Naive thymus-derived CD4-positive, alpha-beta T cell (primary cell): ENCODE data around the gene TMC1. TPM values are rescaled to one million over a fixed set of nuclear protein-coding genes. Genes with fewer than 3 reads are reported as not detected.

Experiments
- ATAC-seq: fragments of 150-1000 bp; cut with Tn5 transposase; 2 replicates; pipeline ENCODE4 v1.10.0; 2021; ENCODE audit warnings: mild to moderate bottlenecking, moderate library complexity
- CTCF ChIA-PET: fragments of 350-600 bp; sonication (Branson Sonifier 250); formaldehyde crosslinking; loops from one replicate; lab custom pipeline; 2021; ENCODE audit warnings: antibody characterized with exemption; lab: Charles Lee
- POLR2A ChIA-PET: fragments of 350-600 bp; sonication (Branson Sonifier 250); formaldehyde crosslinking; loops from one replicate; lab custom pipeline; 2021; ENCODE audit warnings: antibody characterized with exemption, inconsistent platforms; lab: Charles Lee
- DNase-seq, 9 donors: peaks; one replicate each; pipeline versions ENCODE4 v3.0.0 to v3.0.0-alpha.2; 2020 to 2022; ENCODE audit warnings: mixed read lengths in 1 of 9
- H3K27ac ChIP-seq: one replicate; pipeline ENCODE4 v1.7.0; 2013; ENCODE audit warnings: mild to moderate bottlenecking, low read depth, low read length, moderate library complexity
- H3K27me3 ChIP-seq, 2 donors: one replicate each; pipeline ENCODE4 v1.7.0; 2013; ENCODE audit warnings: low read length in 2 of 2, mild to moderate bottlenecking in 2 of 2, moderate library complexity in 2 of 2; ENCODE audit not compliant: control insufficient read depth in 2 of 2, insufficient read depth in 2 of 2
- H3K36me3 ChIP-seq, 3 experiments: 1 replicate in 2 of 3; 2 replicates in 1 of 3; pipeline ENCODE4 v1.7.0; 2013; ENCODE audit warnings: low read length in 3 of 3, mild to moderate bottlenecking in 3 of 3, moderate library complexity in 1 of 3; ENCODE audit not compliant: insufficient read depth in 3 of 3, control insufficient read depth in 2 of 3
- H3K4me1 ChIP-seq, 2 donors: one replicate each; pipeline ENCODE4 v1.7.0; 2013; ENCODE audit warnings: low read length in 2 of 2, mild to moderate bottlenecking in 2 of 2, moderate library complexity in 1 of 2; ENCODE audit not compliant: control insufficient read depth in 2 of 2, insufficient read depth in 2 of 2
- H3K4me3 ChIP-seq: 2 replicates; pipeline ENCODE4 v1.7.0; 2013; ENCODE audit warnings: mild to moderate bottlenecking, low read length
- H3K9me3 ChIP-seq, 3 experiments: 1 replicate in 2 of 3; 2 replicates in 1 of 3; pipeline ENCODE4 v1.7.0; 2013; ENCODE audit warnings: low read length in 3 of 3; ENCODE audit not compliant: control insufficient read depth in 2 of 3
- H3K27ac Mint-ChIP-seq, 9 donors: one replicate each; pipeline ENCODE4 v1.8.0; 2020 to 2022; ENCODE audit warnings: mixed read lengths in 9 of 9, mild to moderate bottlenecking in 8 of 9, moderate library complexity in 5 of 9, inconsistent platforms in 2 of 9
- H3K27me3 Mint-ChIP-seq, 5 donors: one replicate each; pipeline ENCODE4 v1.8.0; 2021 to 2022; ENCODE audit warnings: mixed read lengths in 5 of 5, mild to moderate bottlenecking in 1 of 5
- H3K36me3 Mint-ChIP-seq, 5 donors: one replicate each; pipeline ENCODE4 v1.8.0; 2020 to 2022; ENCODE audit warnings: mixed read lengths in 5 of 5, mild to moderate bottlenecking in 3 of 5, inconsistent platforms in 1 of 5
- H3K4me1 Mint-ChIP-seq, 7 donors: one replicate each; pipeline ENCODE4 v1.8.0; 2020 to 2022; ENCODE audit warnings: mixed read lengths in 7 of 7, mild to moderate bottlenecking in 3 of 7, inconsistent platforms in 1 of 7
- H3K4me3 Mint-ChIP-seq, 10 donors: one replicate each; pipeline ENCODE4 v1.8.0; 2020 to 2022; ENCODE audit warnings: mild to moderate bottlenecking in 10 of 10, mixed read lengths in 10 of 10, moderate library complexity in 6 of 10, inconsistent platforms in 2 of 10
- H3K9me3 Mint-ChIP-seq, 11 donors: one replicate each; pipeline ENCODE4 v1.8.0; 2020 to 2022; ENCODE audit warnings: mixed read lengths in 11 of 11, mild to moderate bottlenecking in 4 of 11, inconsistent platforms in 1 of 11, moderate library complexity in 1 of 11
- intact Hi-C, 2 donors: fragments of 100-400 bp; cut with micrococcal nuclease; formaldehyde crosslinking; loops; one replicate each; pipeline ENCODE4 v1.15.1; 2023
- polyA plus RNA-seq, 2 donors: library from polyadenylated mRNA; unstranded; fragments of 300-500 nt; fragmentation: Illumina TruSeq; gene quantifications; one replicate each; pipeline ENCODE4 v1.2.3, GENCODE V29; 2021
- total RNA-seq, 6 experiments: library from RNA in 5 of 6; stranded (reverse) in 5 of 6; gene quantifications; 1 replicate in 5 of 6; 2 replicates in 1 of 6; pipeline ENCODE4 v1.2.3 and lab custom pipeline; 2021 to 2026

Gene TMC1
- total and polyA plus RNA-seq, 7 experiments from 2014 or later, result not detected

- DNase-seq (no peak), ATAC-seq (no peak)
- H3K27me3 ChIP-seq, result no peaks in the 10 kb centered on the region
- Mint-ChIP-seq H3K27me3 (peaks cover 0 to 5% (median 0%) of the 10 kb centered on the region in 5 donors), H3K4me1 (no peaks in the 10 kb centered on the region), H3K36me3 (no peaks in the 10 kb centered on the region), H3K4me3 (no peak overlapping the region), H3K9me3 (no peaks in the 10 kb centered on the region), H3K27ac (no peak overlapping the region)
- H3K4me1 ChIP-seq, result no peaks in the 10 kb centered on the region
- no peaks in the 10 kb centered on the region for H3K36me3 ChIP-seq
- POLR2A ChIA-PET, result no interaction called here
- H3K27ac ChIP-seq, result no peak overlapping the region
- CTCF ChIA-PET, result no interaction called here
- no peak overlapping the region for H3K4me3 ChIP-seq
- intact Hi-C loops, result no loop called here
- no peaks in the 10 kb centered on the region for H3K9me3 ChIP-seq
Observed at GRCh38 chr9:72883875-72884274, 362.5 kb downstream of the TMC1 start.

- Histone ChIP-seq H3K4me1 (no peaks in the 10 kb centered on the region), H3K27ac (no peak overlapping the region), H3K4me3 (no peak overlapping the region), H3K27me3 (no peaks in the 10 kb centered on the region), H3K36me3 (no peaks in the 10 kb centered on the region), H3K9me3 (no peaks in the 10 kb centered on the region)
- Mint-ChIP-seq H3K4me3 (no peak overlapping the region), H3K9me3 (no peaks in the 10 kb centered on the region), H3K36me3 (no peaks in the 10 kb centered on the region), H3K27ac (no peak overlapping the region), H3K27me3 (peaks cover 0 to 5% (median 1%) of the 10 kb centered on the region in 5 donors), H3K4me1 (no peaks in the 10 kb centered on the region)
- ATAC-seq (no peak), DNase-seq (no peak)
- ChIA-PET CTCF (no interaction called here), POLR2A (no interaction called here)
- intact Hi-C loops, result no loop called here
Observed at GRCh38 chr9:72884508-72884907, 363.1 kb downstream of the TMC1 start.

Other genes starting within 250 kb of the TMC1 start
- gene ZFAND5, start 156.4 kb upstream of the TMC1 start, total RNA-seq, result 100 to 1,000 TPM in 4 of 5 experiments, 10 to 100 TPM in 1; 82.4 to 466 (median 155) TPM
- 10 to 100 TPM; 57.9 to 78.3 TPM for gene ZFAND5, start 156.4 kb upstream of the TMC1 start, polyA plus RNA-seq